Mucosa of gallbladder (tissue), 1 donor: ENCODE measurements around the gene ZNF554. TPM values are rescaled to one million over a fixed set of nuclear protein-coding genes. Genes with fewer than 3 reads are reported as not detected.

Experiments used
- DNase-seq: peaks from one replicate; pipeline ENCODE4 v3.0.0-alpha.2; 2020; ENCODE audit warnings: low spot score
- total RNA-seq: library from RNA; stranded (reverse); gene quantifications from one replicate; pipeline ENCODE4 v1.2.1, GENCODE V29; 2021
- donor health status: DM: no; HTN: no; CAD: no.

Gene ZNF554
- total RNA-seq: 4.6 TPM

DNA sequence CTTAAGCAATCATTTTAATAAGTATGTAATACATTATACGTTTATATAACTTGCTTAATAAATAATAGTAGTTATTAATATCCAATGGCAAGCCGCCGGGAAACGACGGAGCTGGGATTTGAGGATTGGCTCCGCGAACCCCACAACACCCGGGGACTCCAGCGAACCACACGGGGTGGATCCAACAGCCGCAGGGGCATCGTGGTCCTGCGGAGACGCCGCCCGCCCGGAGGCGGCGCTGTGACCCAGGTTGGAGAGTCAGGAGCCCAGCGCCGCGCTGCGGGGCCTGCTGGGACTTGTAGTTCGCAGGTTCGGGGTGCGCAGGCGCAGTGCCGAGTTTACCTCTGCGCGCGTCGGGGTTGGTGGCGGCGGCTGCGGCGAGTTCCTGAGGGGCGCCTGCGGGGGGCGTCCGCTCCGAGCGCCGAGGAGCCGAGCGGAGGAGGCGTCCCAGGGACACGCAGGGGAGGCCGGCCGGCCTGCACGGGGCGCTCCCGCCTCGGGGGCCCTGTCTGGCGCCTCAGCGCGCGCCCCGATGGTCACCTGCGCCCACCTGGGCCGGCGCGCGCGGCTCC lies at the start of gene ZNF554:
TSS of gene ZNF554 (plus strand) at position 329 of the 572 bp plus-strand sequence. CDS start at position 533, 204 bp downstream.
- DNase-seq: peak; percentile 97

DNA sequence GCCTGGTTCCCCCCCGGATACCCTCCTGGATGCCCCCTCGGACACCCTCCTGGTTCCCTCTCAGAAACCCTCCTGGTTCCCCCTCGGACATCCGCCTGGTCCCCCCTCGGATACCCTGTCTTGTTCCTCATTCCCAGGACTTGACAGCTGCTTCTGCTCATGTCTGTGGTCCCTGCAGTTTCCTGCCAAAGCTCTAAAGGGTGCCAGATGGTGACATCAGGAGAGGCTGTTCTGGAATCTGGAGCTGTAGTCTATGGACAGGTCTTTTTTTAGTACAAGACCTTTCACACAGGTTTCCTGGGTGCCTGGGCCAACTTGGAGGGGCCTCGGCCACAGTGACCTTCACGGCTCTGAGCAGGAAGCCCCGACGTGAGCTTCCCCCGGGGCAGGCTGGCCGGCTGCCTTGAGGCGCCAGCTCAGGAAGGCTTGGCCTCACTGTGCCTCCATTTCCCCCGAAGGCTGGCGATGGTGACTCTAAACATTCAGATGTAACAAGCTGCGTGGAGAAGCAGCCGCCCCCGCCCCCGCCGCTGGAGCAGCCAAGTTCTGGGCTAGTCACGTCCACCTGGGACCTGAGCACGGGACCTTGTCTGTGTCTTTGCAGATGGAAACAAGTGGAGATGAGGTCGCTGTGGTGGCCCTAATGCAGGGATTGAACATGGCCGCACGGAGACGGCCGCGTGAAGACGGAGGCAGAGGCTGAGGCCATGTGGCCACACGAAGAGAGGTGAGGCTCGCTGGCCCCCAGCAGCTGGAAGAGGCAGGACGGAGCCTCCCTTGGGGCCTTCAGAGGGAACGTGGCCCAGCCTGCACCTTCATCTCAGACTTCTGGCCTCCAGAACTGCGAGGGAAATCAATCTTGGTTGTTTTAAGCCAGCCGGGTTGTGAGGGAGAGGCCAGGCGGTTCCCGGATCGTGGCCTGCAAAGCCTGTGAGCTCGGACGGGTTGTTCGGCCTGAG lies 49.3 kb upstream of the ZNF554 start:
- DNase-seq: peak; percentile 65

DNA sequence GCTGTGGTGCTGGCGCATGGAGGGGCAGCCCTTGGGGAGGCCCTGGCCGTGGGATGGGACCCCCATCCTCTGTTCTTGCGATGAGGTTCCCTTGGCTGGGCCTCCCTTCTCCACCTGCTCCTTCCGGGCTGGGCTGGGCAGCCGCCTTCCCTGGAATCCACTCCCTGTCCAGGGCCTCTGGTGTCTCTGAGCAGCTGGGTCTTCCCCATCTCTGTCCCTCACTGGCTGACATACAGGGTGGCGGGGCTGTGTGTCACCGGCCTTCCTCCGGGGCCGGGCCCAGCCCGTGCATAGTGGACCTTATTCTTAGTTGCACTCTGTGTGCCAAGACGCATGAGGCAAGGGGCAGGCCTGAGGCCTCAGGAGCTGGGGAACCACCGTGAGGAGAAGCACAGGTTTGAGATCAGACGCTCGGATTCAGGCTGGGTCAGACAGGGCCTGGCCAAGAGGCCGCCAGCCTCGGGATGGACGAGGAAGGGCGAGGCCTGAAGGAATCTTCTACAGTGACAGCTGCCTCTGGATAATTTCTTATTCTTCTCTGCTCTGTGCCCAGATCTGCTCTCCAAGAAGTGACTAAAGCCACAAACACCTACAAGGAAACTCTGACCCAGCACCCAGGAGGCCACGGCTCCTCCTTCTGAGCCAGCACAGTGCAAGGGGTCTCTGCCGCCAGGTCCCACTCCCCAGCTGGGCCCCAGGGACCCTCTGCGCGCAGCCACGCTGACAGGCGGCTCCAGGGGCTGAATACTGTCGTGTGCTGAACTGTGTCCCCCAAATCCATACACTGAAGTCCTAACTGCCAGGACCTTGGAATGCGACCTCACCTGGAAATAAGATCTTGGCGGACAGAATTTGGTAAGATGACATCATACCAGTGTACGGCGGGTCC lies 47.6 kb upstream of the ZNF554 start:
- DNase-seq: no peak

DNA sequence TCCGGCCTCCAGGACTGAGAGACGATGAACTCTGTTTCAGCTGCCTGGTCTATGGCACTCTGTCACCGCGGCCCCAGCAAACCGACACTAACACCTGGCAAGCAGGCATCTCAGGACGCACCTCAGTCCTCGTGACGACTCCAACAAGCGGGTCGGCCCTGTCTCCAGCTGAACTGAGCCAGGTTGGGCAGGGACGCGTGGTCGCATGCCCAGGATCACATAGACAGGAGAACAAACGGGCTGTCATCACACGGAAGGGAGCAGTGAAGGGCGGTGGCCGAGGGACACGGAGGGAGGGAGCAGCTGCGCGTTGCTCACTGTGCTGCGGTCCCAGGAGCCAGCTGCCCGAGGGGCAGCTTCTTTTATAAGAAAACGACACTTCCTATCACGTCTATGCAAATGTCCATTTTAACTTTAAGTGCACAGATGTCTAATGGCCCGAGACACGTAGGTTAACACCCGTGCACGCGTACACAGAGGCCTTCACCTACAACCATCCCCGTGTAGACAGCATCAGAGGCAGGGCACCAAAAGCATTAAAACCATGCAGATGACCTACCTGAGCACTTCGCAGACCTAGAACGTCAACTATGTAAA lies 45.5 kb upstream of the ZNF554 start:
- DNase-seq: no peak

DNA sequence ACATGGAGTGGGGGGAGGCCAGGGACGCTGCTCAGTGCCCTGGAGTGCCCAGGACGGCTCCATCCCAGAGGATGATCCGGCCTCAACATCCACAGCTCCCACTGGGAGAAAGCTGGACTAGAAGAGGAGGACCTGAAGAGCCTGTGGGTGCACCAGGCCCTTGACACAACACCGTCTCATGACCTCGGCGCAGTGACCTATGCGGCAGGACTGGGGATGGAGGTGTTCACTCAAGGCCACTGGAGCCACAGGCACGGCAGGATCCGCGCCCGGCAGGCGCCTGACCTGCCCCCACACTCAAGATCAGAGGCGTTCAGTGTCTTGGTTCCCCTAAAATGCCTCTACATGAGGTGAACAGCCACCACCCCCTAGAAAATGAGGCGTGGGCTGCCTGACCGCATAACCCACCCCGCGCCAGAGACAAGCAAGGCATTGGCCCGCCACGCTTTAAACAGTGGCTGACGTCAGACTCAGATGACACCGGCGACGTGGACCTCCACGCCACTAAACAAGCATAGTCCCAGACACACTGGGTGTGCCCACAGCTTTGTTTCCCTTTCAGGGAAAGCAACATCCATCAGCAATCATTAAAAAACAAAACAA lies 44.6 kb upstream of the ZNF554 start:
- peak; percentile 35 for DNase-seq

DNA sequence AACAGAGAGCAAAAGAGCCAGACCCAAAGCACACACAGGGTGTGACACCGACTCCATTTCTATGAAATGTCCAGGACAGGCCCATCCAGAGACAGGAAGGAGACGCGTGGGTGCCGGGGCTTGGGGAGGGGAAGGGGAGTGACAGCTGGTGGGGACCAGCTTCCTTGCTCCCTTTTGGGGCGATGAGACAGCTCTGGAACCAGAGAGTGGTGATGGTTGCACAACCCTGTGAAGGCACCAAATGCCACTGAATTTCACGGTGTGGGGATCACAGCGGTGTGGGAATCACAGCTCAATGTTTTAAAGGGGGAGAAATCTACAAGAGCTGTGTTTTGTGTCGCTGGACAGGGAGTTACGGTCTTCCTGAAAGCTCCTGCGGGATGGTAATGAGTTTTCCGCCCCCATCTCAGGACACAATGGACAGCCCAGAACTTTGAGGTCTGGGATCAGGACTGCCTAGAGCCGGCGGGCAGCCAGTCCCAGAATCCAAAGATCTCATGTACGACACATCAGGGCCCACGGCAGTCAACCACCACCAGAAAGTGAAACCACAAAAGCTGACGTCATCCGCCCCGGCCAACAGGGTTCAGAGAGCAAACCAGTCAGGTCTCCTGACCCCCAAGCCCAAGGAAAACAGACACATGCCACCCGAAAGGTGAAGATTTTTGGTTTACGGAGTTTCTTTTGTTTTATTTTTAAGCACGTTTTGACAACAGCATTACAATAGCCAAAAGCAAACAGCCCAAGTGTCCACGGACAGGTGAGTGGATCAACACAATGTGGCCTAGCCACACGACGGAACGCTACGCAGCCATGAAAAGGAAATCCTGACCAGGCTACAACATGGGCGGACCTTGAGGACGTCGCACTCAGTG lies 43.9 kb upstream of the ZNF554 start:
- peak; percentile 46 for DNase-seq

DNA sequence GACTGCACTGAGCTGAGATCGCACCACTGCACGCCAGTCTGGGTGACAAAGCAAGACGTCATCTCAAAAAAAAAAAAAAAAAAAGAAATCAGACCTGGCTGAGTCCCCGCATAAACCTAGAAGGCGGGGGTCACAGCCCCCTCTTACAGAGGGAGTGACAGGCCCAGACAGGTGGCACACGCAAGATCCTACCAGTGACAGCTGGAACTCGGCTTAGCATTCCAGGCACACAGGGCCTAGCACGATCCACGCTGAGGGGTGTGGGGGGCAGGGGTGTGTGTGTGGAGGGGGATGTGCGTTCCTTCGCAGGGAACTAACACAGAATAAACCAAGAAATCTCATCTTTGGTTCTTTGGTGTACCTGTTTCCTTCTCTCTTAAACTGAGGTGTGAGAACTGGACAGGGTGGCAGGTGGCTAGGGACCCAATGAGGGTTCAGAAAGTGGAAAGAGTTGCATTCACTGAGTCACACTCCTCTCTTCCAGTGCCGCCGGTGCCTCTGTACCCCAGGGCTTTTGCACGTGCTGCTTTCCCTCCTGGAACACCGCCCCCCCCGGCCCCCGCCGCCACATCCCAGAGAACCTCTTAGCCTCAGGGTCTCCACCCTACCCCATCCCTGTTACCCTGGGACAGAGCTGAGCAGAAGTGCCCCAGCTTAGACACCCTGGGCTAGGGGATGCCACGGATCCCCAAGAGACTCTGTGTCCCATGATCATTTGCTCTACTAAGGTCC lies 41.5 kb upstream of the ZNF554 start:
- no peak for DNase-seq

DNA sequence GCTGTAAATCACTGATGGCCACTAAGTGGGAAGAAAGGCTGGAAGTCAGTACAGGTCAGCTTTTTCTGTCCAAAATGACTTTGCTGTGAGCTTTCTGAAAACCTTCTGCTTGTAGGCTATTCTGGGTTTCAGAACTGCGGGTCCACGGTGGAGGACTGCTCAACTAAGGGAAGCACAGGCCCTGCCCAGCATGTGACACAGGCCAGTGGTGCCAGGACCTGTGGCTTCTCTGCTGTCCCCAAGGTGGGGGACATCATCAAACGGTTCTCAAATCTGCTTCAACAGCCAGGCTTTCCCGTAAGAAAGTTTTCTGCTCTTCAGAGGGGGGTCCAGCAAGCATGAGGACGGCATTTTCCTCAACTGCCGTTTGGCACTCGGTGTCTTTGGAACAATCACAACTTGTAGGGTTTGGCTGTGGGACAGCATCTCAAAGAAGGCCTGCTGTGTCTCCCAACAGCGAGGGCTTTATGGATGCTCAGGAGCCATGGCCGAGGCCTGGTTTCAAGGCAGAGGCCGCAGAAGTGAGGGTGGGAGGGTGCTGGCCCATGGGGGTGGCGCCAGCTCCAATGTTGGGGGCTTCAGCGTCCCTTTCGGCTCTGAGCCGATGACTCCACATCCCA lies 40.4 kb upstream of the ZNF554 start:
- no peak for DNase-seq

DNA sequence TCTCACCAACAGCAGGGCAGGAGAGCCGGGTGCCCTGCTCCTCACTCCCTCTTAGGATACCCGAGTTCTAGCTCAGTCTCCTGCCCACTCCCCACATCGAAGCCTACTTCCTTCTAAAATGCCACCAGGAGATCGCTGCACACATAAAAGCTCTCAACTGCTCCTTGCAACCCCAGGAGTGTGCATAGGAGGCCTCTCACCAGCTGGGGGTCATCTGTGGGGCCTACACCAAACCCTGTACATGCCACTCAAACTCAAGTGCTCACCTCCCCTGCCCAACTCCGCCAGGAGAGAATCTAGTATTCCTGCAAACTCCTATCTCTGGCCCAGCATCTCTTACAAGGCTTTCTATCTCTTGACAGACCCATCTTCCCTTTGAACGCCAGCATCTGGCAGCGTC lies 39.4 kb upstream of the ZNF554 start:
- DNase-seq: no peak

DNA sequence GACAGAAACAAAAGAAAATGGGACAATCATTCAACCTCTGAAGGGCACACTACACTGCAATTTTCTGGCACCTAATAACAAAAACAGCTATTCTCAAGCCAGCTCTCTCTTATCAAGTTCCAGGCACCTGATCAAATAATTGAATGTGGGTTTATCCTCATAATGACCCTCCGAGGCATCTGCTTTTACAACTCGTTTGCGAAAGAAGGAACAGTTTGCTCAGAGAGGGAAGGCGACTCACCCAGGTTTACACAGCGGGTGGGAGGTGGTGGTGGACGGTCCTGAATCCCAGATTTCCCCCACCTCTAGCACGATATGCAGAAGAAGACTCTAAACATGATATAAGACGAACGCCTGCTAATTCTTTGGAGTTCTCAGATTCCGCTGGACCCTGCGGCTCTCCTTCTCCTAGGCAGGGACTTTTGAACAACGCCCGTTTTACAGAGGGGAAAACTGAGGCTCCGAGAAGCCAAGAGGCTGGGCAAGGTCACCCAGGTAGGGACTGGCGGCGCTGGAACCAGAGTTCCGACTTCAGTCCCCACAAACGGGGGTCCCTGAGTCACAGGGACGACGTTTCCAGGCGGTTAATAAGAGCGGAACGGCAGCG lies 37.2 kb upstream of the ZNF554 start:
- no peak for DNase-seq

DNA sequence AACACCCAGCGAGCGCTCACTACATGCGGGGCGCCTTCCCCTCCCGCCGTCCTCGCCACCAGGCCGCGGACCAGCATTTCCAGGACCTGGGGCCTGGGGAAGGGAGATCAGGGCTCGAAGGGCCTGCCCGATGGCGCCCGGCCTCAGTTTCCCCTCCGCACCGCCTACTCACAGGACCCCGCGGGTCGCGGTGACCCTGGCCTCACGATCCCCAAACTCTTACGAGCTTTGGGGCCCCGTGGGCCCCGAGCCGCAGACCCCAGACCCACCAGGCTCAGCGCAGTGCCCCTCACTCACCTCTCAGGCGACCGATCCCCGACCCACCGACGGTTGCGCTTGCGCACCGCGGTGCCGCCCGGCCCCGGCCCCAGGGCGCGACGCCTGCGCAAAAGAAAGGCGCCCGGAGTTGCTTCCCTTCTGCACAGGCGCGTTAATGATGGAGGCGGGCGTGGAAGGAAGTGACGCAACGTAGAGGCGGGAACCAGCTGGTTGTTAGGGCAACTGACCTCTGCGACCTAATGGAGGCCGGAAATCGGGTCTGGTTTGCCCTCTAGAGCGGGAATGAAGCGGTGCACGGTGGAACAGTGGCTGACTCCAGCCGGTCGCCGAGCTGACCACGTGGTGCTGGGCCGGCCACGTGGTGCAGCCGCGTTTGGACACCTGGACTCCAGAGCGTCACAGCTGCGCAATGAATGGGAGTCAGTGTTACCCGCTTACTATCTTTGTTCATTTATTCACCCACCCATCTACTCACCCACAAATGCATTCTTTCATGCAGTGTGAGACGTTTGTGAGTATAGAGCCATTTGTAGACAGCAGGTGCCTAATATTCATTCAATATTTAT lies 36.5 kb upstream of the ZNF554 start, which contains the start of gene SGTA:
TSS of gene SGTA (minus strand) at position 338 of the 845 bp plus-strand sequence. CDS start 14,205 bp downstream, outside the sequence.
- peak; percentile 99 for DNase-seq

DNA sequence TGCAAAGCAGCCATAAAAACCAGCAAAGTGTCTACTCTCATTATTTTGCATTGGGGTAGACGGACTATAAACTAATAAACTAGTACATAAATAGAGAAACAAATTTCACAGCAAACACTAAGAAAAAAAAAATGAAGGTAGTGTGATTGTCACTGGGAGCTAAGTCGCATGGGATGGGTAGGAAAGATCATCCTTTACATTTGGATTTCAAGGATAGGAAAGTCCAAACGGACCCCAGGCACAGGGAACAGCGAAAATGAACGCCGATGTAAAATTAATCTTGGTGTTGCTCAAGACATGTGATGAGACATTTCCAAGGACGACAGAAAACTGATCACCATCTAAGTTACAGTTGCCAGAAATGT lies 35.9 kb upstream of the ZNF554 start:
- no peak for DNase-seq

DNA sequence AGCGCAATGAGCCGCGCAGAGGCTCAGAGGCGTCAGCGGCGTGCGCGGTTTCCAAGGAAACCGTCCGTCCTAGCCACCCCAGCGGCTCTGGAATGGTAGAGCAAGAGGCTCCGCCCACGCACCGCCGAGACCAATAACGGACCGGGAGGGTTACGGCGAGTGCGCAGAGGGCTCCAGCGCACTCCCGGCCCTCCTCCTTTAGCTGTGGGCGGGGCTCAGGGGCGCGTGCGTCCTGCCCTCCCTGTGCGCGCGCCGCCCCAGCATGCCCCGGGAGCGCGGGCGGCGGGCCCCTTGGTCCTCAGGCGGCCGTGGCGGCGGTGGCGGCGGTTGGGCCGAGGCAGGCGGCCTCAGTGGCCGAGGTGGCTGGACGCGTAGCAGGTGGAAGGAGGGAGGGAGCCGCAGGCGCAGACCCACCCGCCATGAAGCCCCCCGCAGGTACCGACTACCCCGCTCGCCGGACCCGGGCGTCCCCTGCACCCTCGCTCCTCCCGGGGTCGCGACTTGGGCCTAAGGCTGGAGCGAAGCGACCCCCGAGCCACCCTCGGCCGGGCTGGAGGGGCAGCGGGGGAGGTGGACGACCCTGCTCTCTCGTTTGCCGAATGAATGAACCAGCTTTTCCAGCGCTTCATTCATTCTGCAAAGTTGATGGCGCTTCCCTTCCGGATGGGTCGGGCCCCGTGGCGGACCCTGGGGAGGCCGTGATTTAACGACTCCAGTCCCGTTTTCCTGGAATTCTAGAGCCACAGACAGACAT lies 34.2 kb upstream of the ZNF554 start, which contains the start of gene THOP1:
TSS of gene THOP1 (plus strand) at position 260 of the 754 bp plus-strand sequence. CDS start at position 420, 160 bp downstream.
- DNase-seq: peak; percentile 99

DNA sequence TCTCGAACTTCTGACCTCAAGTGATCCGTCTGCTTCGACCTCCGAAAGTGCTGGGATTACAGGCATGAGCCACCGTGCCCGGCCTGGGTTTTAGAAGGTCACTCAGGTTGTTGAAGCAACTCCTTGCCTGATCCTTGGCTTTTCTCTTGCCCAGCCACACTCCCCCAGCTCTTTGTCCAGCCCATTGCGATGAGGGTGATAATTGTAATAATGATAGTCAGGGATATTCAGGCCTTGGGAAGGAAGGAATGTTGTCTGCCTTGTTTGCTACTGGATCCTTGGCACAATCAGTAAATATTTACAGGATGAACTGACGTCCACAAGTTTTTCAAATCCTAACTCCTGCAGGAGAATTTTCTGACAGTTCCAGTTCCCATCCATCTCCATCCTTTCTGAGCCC lies 32.6 kb upstream of the ZNF554 start:
- no peak for DNase-seq

DNA sequence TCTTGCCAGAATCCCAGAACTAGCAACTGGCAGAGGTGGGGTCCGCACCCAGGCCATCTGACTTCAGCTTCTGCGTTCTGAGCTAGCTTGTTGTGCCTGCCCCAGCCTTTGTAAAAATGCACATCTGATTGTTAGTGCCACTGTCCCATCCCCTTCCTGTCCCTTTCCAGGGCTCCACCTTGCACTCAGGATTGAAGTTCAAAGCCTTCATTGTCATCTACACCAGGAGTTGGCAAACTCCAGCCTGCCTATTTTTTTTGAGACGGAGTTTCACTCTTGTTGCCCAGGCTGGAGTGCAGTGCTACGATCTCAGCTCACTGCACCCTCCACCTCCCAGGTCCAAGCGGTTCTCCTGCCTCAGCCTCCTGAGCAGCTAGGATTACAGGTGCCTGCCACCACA lies 31.4 kb upstream of the ZNF554 start:
- DNase-seq: no peak

DNA sequence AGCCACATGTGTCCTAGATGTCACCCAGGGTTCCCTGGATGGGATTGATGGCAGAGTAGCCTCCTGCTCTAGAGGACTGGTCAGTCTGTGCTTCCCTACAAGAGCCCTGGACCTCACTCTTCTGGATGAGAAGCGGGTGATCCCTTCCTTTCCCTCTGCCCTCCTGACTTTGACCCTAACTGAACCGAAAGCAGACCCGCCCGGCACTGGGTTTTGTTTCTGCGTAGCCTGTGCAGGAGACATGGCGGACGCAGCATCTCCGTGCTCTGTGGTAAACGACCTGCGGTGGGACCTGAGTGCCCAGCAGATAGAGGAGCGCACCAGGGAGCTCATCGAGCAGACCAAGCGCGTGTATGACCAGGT lies 29.5 kb upstream of the ZNF554 start:
- no peak for DNase-seq
